Measurements from ENCODE around the gene KLHDC10. TPM values are rescaled to one million over a fixed set of nuclear protein-coding genes. Genes with fewer than 3 reads are reported as not detected.

KLHDC10 gene
- polyA plus RNA-seq, 1 experiment = 29.7 TPM

- H3K9me3 ChIP-seq (ENCODE audit: control insufficient read depth, insufficient read depth, low read length) = no peaks in the 10 kb centered on the region
- H3K27me3 ChIP-seq (ENCODE audit: control insufficient read depth, insufficient read depth, low read length) = no peaks in the 10 kb centered on the region
- CTCF ChIA-PET = interaction anchor here (1.1 kb wide), 1 partner anchor 54 kb away, joined by 3 read pairs; no protein-coding TSS in a partner anchor
- H3K4me3 ChIP-seq (ENCODE audit: low read depth, low read length) = no peak overlapping the region
- DNase-seq (ENCODE audit: low read depth, low spot score) = no peak
- no peak overlapping the region for H3K27ac ChIP-seq (ENCODE audit: low read depth, low read length)
- POLR2A ChIA-PET = no interaction called here
- TF ChIP-seq, protein P1, sequence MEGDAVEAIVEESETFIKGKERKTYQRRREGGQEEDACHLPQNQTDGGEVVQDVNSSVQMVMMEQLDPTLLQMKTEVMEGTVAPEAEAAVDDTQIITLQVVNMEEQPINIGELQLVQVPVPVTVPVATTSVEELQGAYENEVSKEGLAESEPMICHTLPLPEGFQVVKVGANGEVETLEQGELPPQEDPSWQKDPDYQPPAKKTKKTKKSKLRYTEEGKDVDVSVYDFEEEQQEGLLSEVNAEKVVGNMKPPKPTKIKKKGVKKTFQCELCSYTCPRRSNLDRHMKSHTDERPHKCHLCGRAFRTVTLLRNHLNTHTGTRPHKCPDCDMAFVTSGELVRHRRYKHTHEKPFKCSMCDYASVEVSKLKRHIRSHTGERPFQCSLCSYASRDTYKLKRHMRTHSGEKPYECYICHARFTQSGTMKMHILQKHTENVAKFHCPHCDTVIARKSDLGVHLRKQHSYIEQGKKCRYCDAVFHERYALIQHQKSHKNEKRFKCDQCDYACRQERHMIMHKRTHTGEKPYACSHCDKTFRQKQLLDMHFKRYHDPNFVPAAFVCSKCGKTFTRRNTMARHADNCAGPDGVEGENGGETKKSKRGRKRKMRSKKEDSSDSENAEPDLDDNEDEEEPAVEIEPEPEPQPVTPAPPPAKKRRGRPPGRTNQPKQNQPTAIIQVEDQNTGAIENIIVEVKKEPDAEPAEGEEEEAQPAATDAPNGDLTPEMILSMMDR (IDR thresholded peaks at IDR 0.05; ENCODE audit: low read depth, low read length) = no peak
Observed at GRCh38 chr7:130127404-130127803, 57.1 kb downstream of the KLHDC10 start.

DNA sequence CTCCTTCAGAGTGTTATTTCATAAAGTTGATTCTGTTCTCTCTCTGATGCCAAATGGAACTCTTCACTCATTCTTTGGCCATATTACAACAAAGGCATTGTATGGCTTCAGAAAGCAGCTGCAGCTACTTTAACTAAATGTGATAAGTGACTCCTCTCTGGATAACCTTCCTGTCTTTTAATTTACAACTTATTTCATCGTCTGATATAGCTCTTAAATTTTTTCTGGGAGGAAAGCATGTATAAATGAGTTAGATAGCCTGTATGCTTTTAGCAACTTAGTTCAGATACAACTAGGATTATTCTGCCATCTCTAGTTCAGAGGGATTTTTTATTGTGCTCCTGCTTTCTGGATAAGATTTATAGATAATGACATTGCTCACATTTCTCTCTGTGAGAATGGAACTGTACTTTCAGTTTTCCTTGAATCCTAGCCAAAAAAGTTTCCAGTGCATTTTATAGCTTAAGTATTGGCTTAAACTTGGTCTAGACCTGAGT is 57.5 kb downstream of the KLHDC10 start:
- CTCF ChIA-PET = interaction anchor here (0.8 to 1.1 kb wide), 2 partner anchors 54 to 705 kb away, joined by 3 read pairs; no protein-coding TSS in a partner anchor
- Histone ChIP-seq H3K27me3 (ENCODE audit: control insufficient read depth, insufficient read depth, low read length) (no peaks in the 10 kb centered on the region), H3K27ac (ENCODE audit: low read depth, low read length) (no peak overlapping the region), H3K9me3 (ENCODE audit: control insufficient read depth, insufficient read depth, low read length) (no peaks in the 10 kb centered on the region), H3K4me3 (ENCODE audit: low read depth, low read length) (no peak overlapping the region)
- DNase-seq (ENCODE audit: low read depth, low spot score) = no peak
- POLR2A ChIA-PET = no interaction called here
- TF ChIP-seq, protein P1 (IDR thresholded peaks at IDR 0.05; ENCODE audit: low read depth, low read length) = no peak

DNA sequence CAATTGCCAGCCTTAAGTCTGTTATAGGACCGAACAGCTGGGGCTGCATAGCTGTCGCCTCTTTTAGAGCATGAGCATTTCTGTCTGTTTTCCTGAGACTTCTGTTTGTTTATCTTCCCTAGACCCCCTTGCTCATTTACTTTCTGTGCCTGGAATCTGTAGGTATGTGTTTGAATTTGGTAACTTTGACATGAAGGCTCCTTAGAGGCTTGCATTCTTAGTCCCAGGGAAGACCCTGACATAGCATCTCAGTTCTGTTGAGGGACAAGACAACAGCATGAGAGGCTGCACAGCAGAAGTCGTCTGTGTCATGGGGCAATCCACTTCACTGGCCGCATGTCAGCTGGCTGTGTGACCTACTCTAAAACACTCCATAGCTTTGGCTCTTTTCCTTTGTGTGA is 58.7 kb downstream of the KLHDC10 start:
- H3K27me3 ChIP-seq (ENCODE audit: control insufficient read depth, insufficient read depth, low read length) = no peaks in the 10 kb centered on the region
- DNase-seq (ENCODE audit: low read depth, low spot score) = no peak
- TF ChIP-seq, protein P1 (IDR thresholded peaks at IDR 0.05; ENCODE audit: low read depth, low read length) = no peak
- H3K27ac ChIP-seq (ENCODE audit: low read depth, low read length) = no peak overlapping the region
- ChIA-PET POLR2A (no interaction called here), CTCF (interaction anchor here (0.8 kb wide), 1 partner anchor 704 kb away, joined by 3 read pairs; no protein-coding TSS in a partner anchor)
- H3K9me3 ChIP-seq (ENCODE audit: control insufficient read depth, insufficient read depth, low read length) = no peaks in the 10 kb centered on the region
- H3K4me3 ChIP-seq (ENCODE audit: low read depth, low read length) = no peak overlapping the region

- no peaks in the 10 kb centered on the region for H3K27me3 ChIP-seq (ENCODE audit: control insufficient read depth, insufficient read depth, low read length)
- TF ChIP-seq, protein P1 (IDR thresholded peaks at IDR 0.05; ENCODE audit: low read depth, low read length) = no peak
- ChIA-PET CTCF (interaction anchor here (0.5 kb wide), 1 partner anchor 380 kb away, joined by 3 read pairs; no protein-coding TSS in a partner anchor), POLR2A (no interaction called here)
- DNase-seq (ENCODE audit: low read depth, low spot score) = no peak
- H3K4me3 ChIP-seq (ENCODE audit: low read depth, low read length) = no peak overlapping the region
- no peak overlapping the region for H3K27ac ChIP-seq (ENCODE audit: low read depth, low read length)
- H3K9me3 ChIP-seq (ENCODE audit: control insufficient read depth, insufficient read depth, low read length) = no peaks in the 10 kb centered on the region
Observed at GRCh38 chr7:130131191-130131834, 61.0 kb downstream of the KLHDC10 start.
